ENCODE measurements around the gene ADCY4.

- no peak for TF ChIP-seq CTCF (conservative IDR thresholded peaks at IDR 0.05; ENCODE audit: low read depth, low read length)
- TF ChIP-seq EZH2 (IDR thresholded peaks at IDR 0.05; ENCODE audit: low read length, unreplicated experiment) = no peak
- no peak for TF ChIP-seq EZH2phosphoT487 (IDR thresholded peaks at IDR 0.05; ENCODE audit: borderline replicate concordance, low read length)
These were observed 20.1 kb upstream of the ADCY4 start for GRCh38 chr14:24355009-24355408.
